Testis (tissue), 3 donors: ENCODE results near the gene GDI1. TPM values are rescaled to one million over a fixed set of nuclear protein-coding genes. Genes with fewer than 3 reads are reported as not detected.

Experiments used
- DNase-seq: peaks from one replicate; pipeline ENCODE4 v3.0.0-alpha.2; 2019
- H3K27ac ChIP-seq, 2 donors: fragments of 200-600 bp; sonication (generic); one replicate each; pipeline ENCODE4 v1.5.1; 2019
- H3K27me3 ChIP-seq: fragments of 200-600 bp; sonication (generic); one replicate; pipeline ENCODE4 v1.5.1; 2019
- H3K36me3 ChIP-seq: fragments of 200-600 bp; sonication (generic); one replicate; pipeline ENCODE4 v1.5.1; 2017; ENCODE audit warnings: low read depth; ENCODE audit errors: missing control alignments
- H3K4me1 ChIP-seq: fragments of 200-600 bp; sonication (generic); one replicate; pipeline ENCODE4 v1.5.1; 2019
- H3K4me3 ChIP-seq, 2 donors: fragments of 200-600 bp; sonication (generic); one replicate each; pipeline ENCODE4 v1.5.1; 2017 to 2019
- H3K9me3 ChIP-seq: fragments of 200-600 bp; sonication (generic); one replicate; pipeline ENCODE4 v1.5.1; 2017
- CTCF ChIP-seq, 3 experiments: fragments of 450-650 bp in 2 of 3; fragments of 200-600 bp in 1 of 3; sonication (generic) in 1 of 3; IDR thresholded peaks; one replicate each; pipeline ENCODE4 v1.5.1; 2016 to 2019; ENCODE audit warnings: antibody characterized with exemption in 3 of 3, mild to moderate bottlenecking in 2 of 3, moderate library complexity in 1 of 3
- POLR2A ChIP-seq: fragments of 450-650 bp; IDR thresholded peaks from one replicate; pipeline ENCODE4 v1.6.1; 2017; ENCODE audit warnings: antibody characterized with exemption, mild to moderate bottlenecking, moderate library complexity
- WGBS, 2 donors: methylation state at CpG; one replicate each; pipeline ENCODE4 v1.1.5; 2018; 5-methylcytosine and 5-hydroxymethylcytosine counted together
- intact Hi-C: fragments of 100-400 bp; cut with DNase I; formaldehyde crosslinking; loops from one replicate; pipeline ENCODE4 v1.15.1; 2023; ENCODE audit warnings: low total_unique reads
- polyA plus RNA-seq: library from polyadenylated mRNA; stranded (reverse); fragments of 350-450 nt; fragmentation: Illumina TruSeq; extraction: RNeasy Lipid Tissue Mini Kit (QIAGEN cat#74804); gene quantifications from one replicate; pipeline ENCODE4 v1.2.3, GENCODE V29; 2014; ENCODE audit warnings: low read depth, low replicate concordance; ENCODE audit not compliant: insufficient read depth
- total RNA-seq, 2 donors: library from RNA; depleted of rRNA; stranded (reverse); fragments of >200 nt; gene quantifications; one replicate each; pipeline ENCODE4 v1.2.3, GENCODE V29; 2016

Gene GDI1
- total and polyA plus RNA-seq, 3 donors from 2014 or later, result 118 to 162 (median 158) TPM

DNA sequence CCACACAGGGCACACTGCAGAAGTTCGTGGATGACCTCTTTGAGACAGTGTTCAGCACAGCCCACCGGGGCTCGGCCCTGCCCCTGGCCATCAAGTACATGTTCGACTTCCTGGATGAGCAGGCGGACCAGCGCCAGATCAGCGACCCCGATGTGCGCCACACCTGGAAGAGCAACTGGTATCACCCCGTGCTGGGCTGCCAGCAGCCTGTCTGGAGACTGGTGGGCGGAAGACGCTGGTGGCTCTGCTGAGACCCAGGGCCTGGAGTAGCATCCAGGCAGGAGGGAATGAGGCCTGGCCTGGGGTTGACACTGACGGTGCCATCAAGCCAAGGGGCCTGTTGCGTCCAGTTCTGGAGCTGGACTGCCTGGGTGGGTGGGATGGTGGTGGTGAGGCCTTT lies 33.5 kb downstream of the GDI1 start:
- no peaks in the 10 kb centered on the region for H3K4me1 ChIP-seq
- 88% methylated on average over 11 of the region's 14 CpGs; no CpG with 5 or more reads in 1 of the 2 donors for WGBS, 2 donors
- no peak overlapping the region for H3K27ac ChIP-seq
- no peaks in the 10 kb centered on the region for H3K36me3 ChIP-seq
- no peak for TF ChIP-seq CTCF (IDR thresholded peaks at IDR 0.05)
- TF ChIP-seq POLR2A, result no peak
- H3K9me3 ChIP-seq, result no peaks in the 10 kb centered on the region
- intact Hi-C loops, result no loop called here
- H3K27me3 ChIP-seq, result no peaks in the 10 kb centered on the region
- H3K4me3 ChIP-seq, result no peak overlapping the region
- no peak for DNase-seq

GRCh38 chrX:154470914-154471568 lies 34.1 kb downstream of the GDI1 start:
- no peaks in the 10 kb centered on the region for H3K27me3 ChIP-seq
- H3K36me3 ChIP-seq, result no peaks in the 10 kb centered on the region
- H3K4me1 ChIP-seq, result no peaks in the 10 kb centered on the region
- no peak overlapping the region for H3K4me3 ChIP-seq
- H3K27ac ChIP-seq, result no peak overlapping the region
- intact Hi-C loops, result no loop called here
- 91 to 93% methylated on average over 2 to 16 of the region's 23 CpGs for WGBS, 2 donors
- H3K9me3 ChIP-seq, result no peaks in the 10 kb centered on the region
- no peak for TF ChIP-seq CTCF (IDR thresholded peaks at IDR 0.05)
- no peak for TF ChIP-seq POLR2A
- no peak for DNase-seq

- H3K9me3 ChIP-seq, result no peaks in the 10 kb centered on the region
- no peaks in the 10 kb centered on the region for H3K36me3 ChIP-seq
- no peaks in the 10 kb centered on the region for H3K27me3 ChIP-seq
- intact Hi-C loops, result no loop called here
- whole genome bisulfite sequencing, 2 donors, result 85 to 90% methylated on average over 13 to 22 of the region's 23 CpGs
- no peak for DNase-seq
- no peak for TF ChIP-seq POLR2A
- no peak for TF ChIP-seq CTCF (IDR thresholded peaks at IDR 0.05)
- no peak overlapping the region for H3K4me3 ChIP-seq
- H3K27ac ChIP-seq, result no peak overlapping the region
- H3K4me1 ChIP-seq, result no peaks in the 10 kb centered on the region
These were observed 35.1 kb downstream of the GDI1 start for GRCh38 chrX:154471839-154472684.

GRCh38 chrX:154472685-154473632 lies 36.0 kb downstream of the GDI1 start:
- 78 to 87% methylated on average over 12 to 25 of the region's 28 CpGs for WGBS, 2 donors
- Histone ChIP-seq H3K4me1 (no peaks in the 10 kb centered on the region), H3K4me3 (no peak overlapping the region), H3K9me3 (no peaks in the 10 kb centered on the region), H3K27ac (no peak overlapping the region), H3K27me3 (no peaks in the 10 kb centered on the region), H3K36me3 (no peaks in the 10 kb centered on the region)
- intact Hi-C loops, result no loop called here
- DNase-seq, result no peak
- TF ChIP-seq CTCF (IDR thresholded peaks at IDR 0.05) (no peak), POLR2A (no peak)
